ENCODE measurements around the gene ASB4.
A peak's percentile ranks its signal among the peaks of the same experiment; 100 is the strongest.
"Not testable (repeated sequence)": the region's sequence is repeated elsewhere in the genome, so short reads cannot be mapped to it uniquely, and the experiment has no call there.

The ASB4 gene

DNA sequence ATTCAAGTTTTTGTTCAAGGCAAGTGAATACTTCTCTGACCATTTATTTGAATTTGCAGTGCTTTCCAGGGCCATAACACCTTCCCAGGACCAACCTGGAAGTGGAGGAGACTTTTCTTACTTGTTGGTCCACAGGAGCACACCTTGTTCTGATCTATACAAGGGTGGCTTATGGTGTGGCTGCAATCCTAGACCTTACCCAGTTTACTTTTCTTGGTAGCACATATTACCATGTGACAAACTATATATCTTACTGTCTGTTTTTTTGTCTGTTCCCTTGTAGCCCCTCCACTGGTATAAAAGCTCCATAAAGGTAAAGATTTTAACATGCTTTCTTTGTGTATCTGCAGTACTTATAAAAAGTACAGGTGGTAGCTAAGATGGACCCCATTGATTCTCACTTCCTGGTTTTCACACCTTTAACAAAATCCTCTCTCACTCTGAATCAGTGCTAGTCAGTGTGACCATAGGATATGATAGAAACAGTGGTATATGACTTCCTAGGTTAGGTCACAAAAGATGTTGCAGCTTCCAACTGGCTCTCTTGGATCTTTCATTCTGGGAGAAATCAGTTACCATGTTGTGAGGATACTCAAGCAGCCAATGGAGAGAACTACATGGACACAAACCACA, 5.6 kb upstream of the ASB4 start:
- DNase-seq = no peak

DNA sequence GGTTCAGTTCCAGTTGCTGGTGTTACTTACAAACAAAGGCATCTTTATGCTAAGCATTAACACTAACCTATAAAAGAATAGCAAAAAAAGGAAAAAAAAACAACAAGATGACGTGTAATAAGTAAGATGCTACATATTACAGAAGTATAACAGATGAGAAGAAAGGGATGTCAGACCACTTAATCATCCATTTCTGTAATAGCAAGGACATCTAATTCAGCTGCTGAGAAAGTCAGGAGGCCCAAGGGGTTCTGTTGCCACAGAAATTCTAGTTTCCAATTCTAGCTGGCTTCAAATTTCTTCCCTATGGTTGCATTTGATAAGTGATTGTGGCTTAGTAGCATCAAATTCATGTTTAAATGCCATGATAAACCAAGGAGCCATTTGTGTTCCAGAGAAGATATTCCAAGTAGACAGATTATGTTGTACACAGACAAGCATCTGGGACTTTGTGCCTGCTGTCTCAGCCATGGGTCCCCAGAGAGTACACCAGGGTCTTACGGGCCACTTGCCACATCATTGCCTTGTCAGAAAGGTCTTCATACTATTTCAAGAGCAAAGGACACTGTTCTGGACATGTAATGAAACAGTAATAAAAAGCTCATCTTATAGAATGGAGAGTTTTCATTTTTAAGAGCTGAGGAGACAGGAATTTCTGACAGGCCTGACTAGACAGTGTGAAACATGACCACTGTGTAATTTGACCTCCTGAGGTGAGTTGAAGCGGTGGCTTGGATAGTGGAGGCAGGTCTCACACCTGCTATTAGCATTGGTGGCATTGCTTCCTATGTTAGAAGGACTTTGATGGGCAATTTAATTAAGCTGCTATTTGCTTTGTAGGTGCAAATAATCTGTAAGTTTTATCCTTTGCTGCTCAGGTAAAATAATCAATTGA, 4.2 kb upstream of the ASB4 start:
- no peak for DNase-seq

DNA sequence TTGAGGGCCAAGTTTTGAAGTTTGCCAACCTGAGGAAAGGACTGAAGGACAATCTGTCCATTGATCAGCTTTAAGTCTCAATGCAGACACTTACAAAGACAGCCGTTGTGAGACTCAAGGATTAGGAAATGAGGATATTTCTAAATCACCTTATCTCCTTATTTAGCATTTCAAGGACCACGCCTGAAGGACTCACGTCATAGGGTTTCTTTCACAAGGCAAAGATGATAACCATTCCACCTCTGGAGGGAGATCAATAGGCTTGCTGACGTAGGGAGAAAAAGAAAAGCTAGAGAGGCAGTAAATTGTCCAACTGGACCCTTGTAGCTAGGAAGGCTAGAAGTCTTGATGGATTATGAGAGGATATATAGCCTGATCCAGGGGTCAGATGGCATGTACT, 3.3 kb upstream of the ASB4 start:
- DNase-seq = no peak

DNA sequence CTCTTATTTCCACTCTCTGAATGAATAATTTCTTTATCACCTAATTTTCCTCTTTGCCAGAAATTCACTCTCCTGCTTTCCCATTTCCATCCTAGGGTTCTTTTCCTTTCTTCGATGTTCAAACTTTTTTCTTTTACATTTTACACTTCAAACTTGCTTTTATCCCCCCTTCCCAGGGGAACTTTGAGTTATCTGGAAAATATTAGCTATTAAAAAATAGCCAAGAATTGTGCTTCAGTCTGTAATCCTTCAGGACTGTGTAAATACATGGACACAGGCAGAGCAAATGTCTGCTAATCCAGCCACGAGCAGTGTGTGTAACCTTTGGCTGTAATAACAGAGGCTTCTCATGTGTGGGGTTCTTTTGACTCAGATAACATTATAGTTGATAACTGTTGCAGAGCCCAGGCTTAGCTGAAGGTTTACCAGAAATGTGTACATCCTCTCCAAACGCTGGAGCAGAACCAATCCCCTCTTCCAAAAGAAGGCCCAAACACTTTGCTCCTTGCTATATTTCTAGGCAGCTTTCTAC, 4.6 kb downstream of the ASB4 start:
- no peak for DNase-seq

DNA sequence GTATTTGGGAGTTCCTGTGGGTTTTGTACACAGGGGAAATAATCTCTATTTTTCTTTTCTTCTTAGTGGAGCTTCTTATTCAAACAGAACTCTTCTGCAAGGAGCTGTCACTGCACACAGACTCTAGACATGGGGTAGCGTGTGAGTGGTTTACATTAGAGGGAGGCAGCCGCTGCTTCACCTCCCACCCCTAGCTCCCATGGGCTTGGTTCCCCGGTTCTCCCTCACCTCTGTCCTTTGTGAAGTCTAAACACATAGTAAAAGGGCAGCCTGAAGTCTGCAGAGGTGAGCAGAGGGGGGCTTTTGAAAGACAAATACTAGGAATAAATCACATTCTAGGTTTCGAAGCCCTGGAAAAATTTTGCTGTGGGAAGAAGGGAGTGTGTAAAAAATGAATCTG, 5.5 kb downstream of the ASB4 start:
- DNase-seq = no peak

DNA sequence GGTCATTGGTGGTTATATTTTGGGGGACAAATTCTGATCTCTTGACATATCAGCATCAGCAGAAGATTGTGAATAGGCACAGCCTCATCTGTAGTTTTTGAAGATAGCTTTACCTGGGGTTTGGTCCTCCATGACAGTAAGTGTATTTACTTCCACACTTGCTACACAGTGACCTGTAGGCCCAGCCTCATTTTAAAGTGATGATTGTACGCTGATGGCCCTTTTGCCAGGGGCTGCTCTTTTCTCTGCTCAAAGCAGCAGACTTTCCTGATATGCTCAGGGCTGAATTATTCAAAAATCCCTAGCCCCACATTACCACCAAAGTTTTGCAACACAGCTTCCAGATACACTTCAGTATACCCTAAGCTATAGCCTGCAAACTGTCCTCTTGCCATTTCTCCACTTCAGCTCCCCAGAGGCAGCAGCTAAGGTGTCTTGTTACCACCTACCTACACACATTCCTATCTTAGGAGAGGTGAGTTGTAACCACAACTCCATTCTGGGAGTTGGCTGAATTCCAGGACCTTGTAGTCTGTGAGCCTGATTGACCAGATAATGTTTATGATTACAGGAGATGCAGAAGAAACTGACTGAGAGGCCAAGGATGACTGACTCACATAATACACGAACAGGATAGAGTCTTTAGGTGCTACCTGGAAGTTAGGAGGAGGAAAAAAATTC, 6.0 kb downstream of the ASB4 start:
- DNase-seq = no peak

DNA sequence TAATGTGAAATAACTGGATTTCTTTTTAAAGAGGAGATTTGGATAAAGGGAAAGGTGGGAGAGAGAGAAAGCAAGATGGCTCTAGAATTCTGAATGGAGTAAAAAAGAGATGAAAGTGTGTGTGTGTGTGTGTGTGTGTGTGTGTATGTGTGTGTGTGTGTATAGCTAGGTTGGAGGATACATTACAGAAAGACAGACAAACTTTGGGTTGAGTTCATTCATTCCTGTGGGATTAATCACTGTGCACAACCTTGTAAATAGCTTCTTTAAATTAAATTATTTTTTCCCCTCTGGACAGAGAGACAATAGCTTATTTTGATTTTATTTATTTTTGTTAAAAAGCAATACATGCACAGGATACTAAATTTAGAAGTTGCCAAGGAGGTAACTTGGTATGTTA, 7.5 kb downstream of the ASB4 start:
- DNase-seq = peak; percentile 31

DNA sequence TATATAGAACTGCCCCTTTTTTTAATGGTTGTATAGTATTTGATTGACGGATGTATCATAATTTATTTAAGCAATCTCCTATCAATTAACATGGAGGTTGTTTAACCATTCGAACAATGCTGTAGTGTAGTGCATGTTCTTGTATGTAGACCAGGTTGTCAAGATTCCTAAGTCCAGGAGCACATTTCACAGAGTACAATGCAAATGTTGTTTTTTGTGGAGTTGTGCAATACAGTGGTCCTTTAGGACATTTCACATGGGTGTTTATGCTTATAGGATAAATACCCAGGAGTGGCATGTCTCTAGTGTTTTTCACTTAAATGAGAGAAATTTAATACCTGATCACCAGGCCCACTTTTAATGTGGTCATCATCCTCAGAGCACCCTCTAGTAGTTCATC, 8.1 kb downstream of the ASB4 start:
- no peak for DNase-seq

DNA sequence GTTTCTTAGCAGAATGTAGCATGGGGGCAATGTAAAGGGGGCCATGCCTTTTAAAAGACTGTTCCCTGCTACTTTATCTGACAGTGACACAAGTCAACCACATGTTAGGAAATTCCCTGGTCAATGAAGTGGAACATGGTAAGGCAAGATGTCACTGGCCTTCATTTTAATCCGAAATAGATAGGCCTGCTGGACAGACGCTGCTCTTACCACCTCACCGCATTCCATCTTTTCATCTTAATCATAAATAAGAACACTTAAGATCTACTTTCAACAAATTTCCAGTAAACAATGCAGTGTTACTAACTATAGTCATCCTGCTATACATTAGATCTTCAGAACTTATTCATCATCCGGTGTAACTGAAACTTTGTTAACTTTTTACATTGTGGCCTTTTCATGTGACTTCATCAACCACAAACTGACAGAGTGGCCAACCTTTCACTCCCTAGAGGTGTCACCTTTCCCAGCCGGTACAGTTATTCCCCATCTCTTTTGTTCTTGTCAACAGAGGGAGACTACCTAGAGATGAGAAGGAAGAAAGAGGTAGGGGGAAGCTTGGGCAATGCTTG, 15.6 kb downstream of the ASB4 start:
- no peak for DNase-seq

DNA sequence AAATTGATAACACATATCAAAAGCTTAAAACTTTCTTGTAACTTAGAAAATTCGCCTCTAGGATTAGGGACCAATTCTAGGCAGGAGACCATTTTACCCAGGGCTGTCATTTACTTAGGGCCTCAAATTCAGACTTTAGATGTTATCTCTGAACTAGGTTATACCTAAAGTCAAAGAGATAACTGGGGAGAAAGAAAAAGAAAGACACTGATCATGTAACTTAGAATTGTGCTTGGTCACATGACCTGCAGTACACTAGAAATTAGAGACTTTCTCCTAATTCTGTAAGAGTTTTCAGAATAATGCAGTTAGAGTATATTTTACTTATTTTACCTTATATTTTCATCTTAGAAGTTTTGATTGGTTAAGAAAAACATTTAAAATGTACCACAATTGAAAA, 16.7 kb downstream of the ASB4 start:
- DNase-seq = no peak

DNA sequence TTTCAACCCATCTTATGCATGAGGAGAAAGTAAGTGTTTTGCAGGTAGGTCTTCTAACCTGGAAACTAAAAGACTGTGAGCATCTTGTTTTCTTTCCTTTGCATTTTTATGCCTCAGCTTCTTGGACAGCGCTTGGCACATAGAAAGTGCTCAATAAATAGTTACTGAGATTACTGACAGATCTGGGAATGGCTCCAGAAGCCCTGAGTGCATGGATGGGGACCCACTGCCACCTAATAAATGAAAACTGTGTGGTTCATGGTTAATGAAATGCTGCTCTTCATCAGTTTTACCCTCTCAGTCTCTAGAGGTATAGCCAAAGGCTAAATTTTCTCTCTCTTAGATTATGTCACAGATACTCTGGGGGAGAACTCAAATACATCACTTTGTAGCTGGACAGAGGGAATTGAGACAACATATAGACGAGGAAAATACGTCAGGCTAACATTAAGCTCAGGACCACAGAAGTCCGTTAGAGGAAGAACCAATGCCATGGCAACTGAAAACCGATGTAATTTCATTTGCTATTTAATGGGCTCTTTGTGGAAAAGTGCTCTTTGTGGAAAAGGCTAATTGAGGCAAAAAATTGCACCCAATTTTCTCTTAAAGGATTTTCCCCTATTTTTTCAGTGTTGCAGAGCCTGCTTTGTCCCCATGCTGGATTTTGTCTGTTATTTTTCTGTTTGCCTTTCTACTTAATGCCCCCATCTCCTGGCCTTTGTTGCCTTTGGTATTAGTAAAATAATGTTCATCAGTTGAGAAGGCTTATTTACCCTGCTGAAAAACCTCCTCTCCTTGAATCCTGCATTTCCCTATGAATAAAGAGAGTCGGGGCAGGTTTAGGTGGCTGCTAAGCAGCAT, 17.8 kb downstream of the ASB4 start:
- no peak for DNase-seq

DNA sequence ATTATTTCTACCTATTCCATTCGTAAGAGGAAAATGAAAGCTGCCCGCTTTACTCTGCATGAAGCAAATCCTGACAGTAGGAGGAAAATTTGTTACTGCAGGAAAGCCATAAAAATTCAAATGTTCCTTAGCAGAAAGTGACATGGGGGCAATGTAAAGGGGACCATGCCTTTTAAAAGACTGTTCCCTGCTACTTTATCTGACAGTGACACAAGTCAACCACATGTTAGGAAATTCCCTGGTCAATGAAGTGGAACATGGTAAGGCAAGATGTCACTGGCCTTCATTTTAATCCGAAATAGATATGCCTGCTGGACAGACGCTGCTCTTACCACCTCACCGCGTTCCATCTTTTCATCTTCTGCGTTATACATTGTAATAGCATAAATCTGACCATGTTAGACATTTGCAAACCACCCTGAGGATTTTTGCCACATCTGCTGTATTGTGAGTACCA, 18.4 kb downstream of the ASB4 start:
- DNase-seq = not testable (repeated sequence)

DNA sequence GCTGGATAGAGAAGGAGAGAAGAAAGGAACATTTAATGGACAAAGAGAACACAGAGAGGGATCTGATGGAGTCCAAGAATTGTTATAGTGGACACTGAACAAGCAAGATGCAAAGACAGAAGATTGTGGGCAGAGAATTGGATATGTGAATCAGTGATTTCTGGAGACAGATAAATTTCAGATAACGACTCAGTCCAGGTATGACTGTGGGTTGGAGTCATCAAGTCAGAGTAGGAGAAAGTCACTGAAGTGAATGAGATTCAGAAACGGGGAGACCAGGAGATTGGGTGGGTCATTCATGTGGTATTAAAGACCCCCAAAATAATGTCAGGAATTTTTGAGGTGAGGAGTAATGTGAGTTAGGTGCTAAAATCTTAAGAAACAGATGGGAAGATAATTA, 23.0 kb downstream of the ASB4 start:
- DNase-seq = no peak

DNA sequence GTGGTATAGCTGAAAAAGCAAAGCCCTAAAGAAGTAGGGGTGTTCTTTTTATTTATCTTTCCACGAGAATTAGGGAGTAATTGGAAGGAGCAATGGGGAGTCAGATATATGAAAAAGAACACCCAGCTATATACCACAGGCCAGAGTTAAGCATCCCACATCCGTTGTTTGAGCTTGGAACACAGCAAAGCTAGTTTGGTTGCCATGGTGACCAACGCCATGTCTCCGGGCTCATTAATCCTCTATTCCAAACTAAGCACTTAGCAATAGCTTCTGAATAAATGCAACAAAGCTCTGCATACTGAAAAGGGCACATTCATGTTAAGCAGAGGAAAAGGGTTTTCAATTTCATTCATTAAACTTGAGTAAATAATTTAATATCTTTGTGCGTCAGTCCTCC, 23.5 kb downstream of the ASB4 start:
- DNase-seq = peak; percentile 45

DNA sequence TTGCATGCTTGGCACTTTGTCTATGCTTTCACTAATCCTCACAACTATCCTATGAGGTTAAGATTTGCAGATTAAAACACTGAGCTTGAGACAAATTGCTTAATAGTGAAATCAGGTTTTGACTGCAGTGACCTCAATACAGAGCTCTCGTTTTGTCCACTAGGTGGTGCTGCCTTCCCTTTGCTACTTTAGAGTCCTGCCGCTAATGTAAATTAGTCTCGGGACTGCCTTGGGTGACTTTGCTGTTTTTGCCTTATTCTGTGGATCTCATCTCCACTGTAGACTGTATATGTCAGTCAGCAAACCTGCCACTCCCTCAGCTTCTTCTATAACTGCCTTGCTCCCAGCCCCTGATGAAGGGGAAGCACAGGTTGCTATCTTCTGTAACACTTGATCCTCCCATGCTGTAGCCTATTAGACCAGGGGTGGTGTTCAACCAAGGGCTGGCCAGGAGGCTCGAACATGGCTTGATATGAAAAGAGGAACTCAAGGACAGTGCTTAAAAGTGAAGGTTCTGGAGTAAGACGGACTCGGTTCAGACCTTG, 26.0 kb downstream of the ASB4 start:
- DNase-seq = peak; percentile 72

DNA sequence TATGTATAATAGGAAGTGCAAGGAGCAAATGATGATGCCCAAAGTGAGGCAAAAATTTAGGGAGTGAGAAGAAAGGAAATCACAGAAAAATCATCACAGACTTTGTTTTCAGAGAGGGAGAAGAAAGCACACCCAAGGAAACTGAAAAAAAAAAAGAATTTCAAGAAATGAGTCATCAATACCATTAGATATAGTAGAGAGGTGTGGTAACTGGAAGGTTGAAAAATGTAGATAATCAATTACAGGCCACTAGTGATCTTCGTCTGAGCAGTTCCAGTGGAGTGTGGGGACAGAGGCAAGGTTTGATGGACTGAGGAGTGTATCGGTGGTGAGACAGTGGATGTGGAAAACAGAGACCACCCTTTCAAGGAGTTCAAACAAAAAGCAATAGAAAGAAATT, 31.7 kb downstream of the ASB4 start:
- no peak for DNase-seq

DNA sequence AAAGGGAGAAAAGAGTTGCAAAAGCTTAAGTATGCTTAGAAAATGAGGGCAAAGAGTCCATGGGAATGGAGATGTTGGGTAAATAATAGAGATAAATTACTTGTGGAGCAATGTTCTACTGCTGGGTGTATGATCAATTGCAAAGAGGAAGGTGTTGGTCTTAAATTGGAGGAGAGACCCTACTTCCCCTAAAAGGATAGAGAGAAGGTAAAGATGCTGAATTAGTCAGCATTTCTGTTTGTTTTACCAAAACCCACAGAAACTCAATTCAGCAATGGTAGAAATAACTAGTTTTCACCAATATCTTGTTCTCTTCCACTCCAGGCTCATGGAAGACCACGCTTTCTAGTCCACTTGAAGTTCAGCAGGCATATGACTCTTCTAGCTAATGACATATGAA, 32.1 kb downstream of the ASB4 start:
- DNase-seq = no peak

DNA sequence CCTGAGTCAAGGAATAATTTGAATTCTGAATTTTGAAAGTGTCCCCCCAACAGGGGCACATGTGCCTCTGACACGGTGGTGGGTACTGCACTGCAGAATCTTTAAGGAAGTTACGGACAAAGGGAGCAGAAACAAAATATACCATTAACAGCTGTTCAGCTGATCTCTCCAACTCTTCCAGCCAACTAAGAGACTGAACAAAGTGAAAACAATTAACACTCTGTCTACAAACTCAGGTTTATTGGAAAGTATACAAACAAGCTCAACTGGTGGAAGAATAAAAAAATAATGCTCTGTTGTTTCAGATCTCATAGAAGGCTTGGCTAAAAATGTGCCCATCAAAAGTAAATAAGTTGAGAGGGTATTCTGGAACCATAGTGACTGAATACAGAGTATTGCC, 34.4 kb downstream of the ASB4 start:
- no peak for DNase-seq

DNA sequence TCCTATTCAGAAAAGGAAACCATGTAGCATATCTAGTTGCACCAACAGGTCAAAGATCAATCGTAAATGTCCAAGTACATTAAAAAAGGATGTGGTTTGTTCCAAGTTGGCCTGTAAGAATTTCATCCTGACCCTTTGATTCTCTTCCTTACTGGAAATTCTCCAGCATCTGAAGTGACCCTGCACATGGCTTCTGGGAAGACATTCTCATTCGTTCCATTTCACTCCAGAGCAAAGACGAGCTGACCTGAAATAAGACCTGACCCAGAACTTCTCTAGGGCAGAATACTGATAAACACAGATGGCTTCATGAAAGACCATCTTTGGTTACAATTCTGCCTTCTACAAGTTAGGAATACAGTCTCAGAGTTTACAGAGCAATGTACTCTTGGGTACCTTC, 39.8 kb downstream of the ASB4 start:
- DNase-seq = no peak

DNA sequence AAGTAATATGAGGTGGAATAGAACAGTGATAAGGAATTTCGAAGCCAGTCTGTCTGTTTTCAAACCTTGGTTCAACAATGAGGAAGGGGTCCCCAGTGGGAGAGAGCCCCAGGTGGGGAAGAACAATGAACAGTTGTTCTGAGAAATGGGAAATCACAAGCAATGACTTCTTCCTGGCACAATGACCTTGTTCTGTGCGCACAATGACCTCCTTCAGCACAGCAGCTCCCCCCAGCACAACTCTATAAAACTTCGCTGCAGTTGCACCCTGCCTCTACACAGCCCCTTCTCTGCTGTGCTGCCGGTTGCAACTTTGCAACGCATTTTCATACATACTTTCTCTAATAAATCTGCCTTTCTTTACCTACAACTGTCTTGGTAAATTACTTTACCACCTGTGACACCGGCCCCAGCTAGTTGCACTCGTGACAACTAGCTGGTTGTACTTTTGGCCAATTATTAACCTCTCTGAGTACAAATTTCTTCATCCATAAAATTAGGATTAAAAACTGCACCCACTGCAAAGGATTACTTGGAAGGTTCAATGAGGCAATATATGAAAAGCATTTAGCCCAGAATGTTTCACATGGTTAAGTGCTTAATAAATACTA, 40.5 kb downstream of the ASB4 start:
- no peak for DNase-seq

Data from fibroblast of skin of scalp (primary cell).